Caco-2 (cell line): Measurements from ENCODE around the gene BTNL9. TPM values are rescaled to one million over a fixed set of nuclear protein-coding genes. Genes with fewer than 3 reads are reported as not detected.
"Not testable (repeated sequence)": the region's sequence is repeated elsewhere in the genome, so short reads cannot be mapped to it uniquely, and the experiment has no call there.

Experiments
- BruUV-seq: library from RNA; stranded (reverse); fragments of 400-500 nt; replicated peaks from 2 replicates; lab custom pipeline; 2021; lab: Mats Ljungman, UMichigan
- CTCF ChIA-PET: fragments of 300-600 bp; sonication (Branson Sonifier 250); formaldehyde crosslinking; loops from one replicate; lab custom pipeline; 2022; ENCODE audit warnings: antibody characterized with exemption; lab: Charles Lee
- POLR2A ChIA-PET: fragments of 300-600 bp; sonication (Branson Sonifier 250); formaldehyde crosslinking; loops from one replicate; lab custom pipeline; 2022; ENCODE audit warnings: antibody characterized with exemption; lab: Charles Lee
- DNase-seq, 2 experiments: peaks; one replicate each; pipeline versions ENCODE4 v3.0.0 to v3.0.0-alpha.2; 2020 to 2022
- H3K27me3 ChIP-seq: replicated peaks from 2 replicates; pipeline ENCODE4 v1.6.0; 2011; ENCODE audit warnings: low read length; ENCODE audit not compliant: control insufficient read depth, insufficient read depth
- H3K36me3 ChIP-seq: 2 replicates; pipeline ENCODE4 v1.5.1; 2011; ENCODE audit warnings: low read length; ENCODE audit not compliant: control insufficient read depth, insufficient read depth
- H3K4me1 ChIP-seq: fragments of 250-450 bp; sonication (Bioruptor Pico); 2 replicates; pipeline ENCODE4 v1.5.1; 2020; ENCODE audit warnings: mild to moderate bottlenecking
- H3K4me3 ChIP-seq: 2 replicates; pipeline ENCODE4 v1.5.1; 2011; ENCODE audit warnings: low read depth, mild to moderate bottlenecking, control low read depth, low read length
- H3K9me3 ChIP-seq: fragments of 250-450 bp; sonication (Bioruptor Pico); 2 replicates; pipeline ENCODE4 v1.5.1; 2020; ENCODE audit warnings: mild to moderate bottlenecking, moderate library complexity
- H3K27ac Mint-ChIP-seq: one replicate; pipeline ENCODE4 v1.8.0; 2022; ENCODE audit warnings: mixed read lengths; ENCODE audit not compliant: unreplicated experiment
- H3K27me3 Mint-ChIP-seq: one replicate; pipeline ENCODE4 v1.8.0; 2022; ENCODE audit warnings: mixed read lengths; ENCODE audit not compliant: insufficient read depth, unreplicated experiment
- H3K36me3 Mint-ChIP-seq: one replicate; pipeline ENCODE4 v1.8.0; 2022; ENCODE audit warnings: mild to moderate bottlenecking, mixed read lengths; ENCODE audit not compliant: insufficient read depth, unreplicated experiment
- H3K4me1 Mint-ChIP-seq: one replicate; pipeline ENCODE4 v1.8.0; 2022; ENCODE audit warnings: low read depth, mixed read lengths; ENCODE audit not compliant: unreplicated experiment
- H3K4me3 Mint-ChIP-seq: one replicate; pipeline ENCODE4 v1.8.0; 2022; ENCODE audit warnings: mild to moderate bottlenecking, moderate library complexity, mixed read lengths; ENCODE audit not compliant: unreplicated experiment
- H3K9me3 Mint-ChIP-seq: one replicate; pipeline ENCODE4 v1.8.0; 2022; ENCODE audit warnings: mixed read lengths; ENCODE audit not compliant: unreplicated experiment
- intact Hi-C: fragments of 100-400 bp; cut with micrococcal nuclease; formaldehyde crosslinking; loops from one replicate; pipeline ENCODE4 v1.10.0; 2022; ENCODE audit not compliant: unreplicated experiment
- total RNA-seq: library from RNA; stranded (reverse); gene quantifications from 2 replicates; pipeline ENCODE4 v1.2.3, GENCODE V29; 2022
- TF ChIP-seq, protein P1 (sequence below), 2 experiments: fragments of 200-600 bp in 1 of 2; IDR thresholded peaks; 1 replicate in 1 of 2; 2 replicates in 1 of 2; pipeline versions ENCODE4 v1.5.1 to v1.8.0; 2011 to 2022; ENCODE audit warnings: antibody characterized with exemption in 1 of 2, control low read depth in 1 of 2, inconsistent platforms in 1 of 2, low read depth in 1 of 2, low read length in 1 of 2, mild to moderate bottlenecking in 1 of 2, moderate library complexity in 1 of 2; ENCODE audit not compliant: insufficient read depth in 1 of 2, severe bottlenecking in 1 of 2, unreplicated experiment in 1 of 2

Gene BTNL9
- total RNA-seq, 1 experiment from 2014 or later = 8.4 TPM

DNA sequence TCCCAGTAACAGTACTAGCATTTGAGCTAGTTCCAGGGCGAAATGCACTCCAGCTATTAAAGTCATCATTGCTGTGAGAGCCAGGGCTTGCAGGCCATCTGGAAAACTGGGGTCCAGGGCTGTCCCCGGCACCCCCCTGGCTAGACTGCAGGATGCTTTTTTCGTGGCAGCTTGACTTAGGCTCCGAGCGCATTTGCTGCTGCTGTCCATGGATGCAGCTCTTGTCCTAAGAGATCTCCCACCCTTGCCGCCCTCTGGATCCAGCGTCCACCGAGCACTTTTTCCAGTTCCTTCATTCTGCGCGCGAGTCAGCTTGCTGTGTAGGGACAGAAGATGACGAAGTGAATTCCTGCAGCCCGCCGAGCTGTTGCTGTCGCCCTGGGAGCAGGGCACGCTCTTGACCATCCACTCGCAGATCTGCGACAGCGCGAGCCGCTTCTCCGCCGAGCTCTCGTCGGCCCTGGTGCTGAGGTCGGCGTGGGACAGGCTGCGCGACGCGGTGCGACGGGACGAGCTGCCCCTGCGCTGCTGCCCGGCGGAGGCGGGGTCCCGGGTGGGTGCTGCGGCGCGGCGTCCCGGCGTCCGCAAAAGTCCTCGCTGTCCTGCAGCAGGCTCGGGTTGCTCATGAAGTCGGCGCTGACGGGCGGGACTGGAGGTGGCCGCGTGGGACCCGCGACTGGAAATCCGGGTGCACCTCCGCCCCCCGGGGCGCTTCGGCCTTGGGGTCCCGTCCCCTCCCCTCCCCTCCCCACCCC is 60.2 kb downstream of the BTNL9 start:
- intact Hi-C loops = no loop called here

DNA sequence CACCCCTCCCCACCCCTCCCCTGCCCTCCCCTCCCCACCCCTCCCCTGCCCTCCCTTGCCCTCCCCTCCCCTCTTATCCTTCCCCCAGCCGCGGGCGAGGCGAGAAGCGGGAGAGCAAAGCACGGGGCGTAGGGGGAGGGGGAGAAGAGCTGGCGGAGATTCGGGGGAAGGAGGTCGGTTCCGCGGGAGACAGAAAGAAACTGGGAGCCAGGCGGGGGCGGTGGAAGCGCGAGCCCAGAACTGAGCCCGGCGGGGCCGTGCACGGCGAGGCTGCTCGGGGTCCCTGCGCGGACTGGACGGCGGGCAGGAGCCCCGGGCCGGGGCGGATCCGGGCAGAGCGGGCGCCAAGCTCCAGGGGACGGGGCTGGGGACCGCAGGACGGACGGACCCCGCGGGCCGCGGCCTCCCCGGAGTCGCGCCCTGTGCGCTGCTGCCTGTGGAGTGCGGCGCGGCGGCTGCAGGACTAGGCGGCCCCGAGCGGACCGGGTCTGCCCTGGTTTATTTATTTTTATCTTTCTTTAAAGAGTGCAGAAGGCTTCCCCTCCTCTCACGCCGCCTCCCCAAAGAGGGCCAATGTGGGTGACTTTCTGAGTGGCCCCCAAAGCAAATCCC is 61.1 kb downstream of the BTNL9 start:
- DNase-seq, BruUV-seq, CTCF ChIA-PET, POLR2A ChIA-PET, H3K36me3 Mint-ChIP-seq, H3K9me3 Mint-ChIP-seq, H3K9me3 ChIP-seq, H3K27me3 ChIP-seq, intact Hi-C loops, H3K4me3 ChIP-seq, H3K4me3 Mint-ChIP-seq, H3K27ac Mint-ChIP-seq, H3K4me1 Mint-ChIP-seq, H3K4me1 ChIP-seq, H3K36me3 ChIP-seq: not testable (repeated sequence)
- peaks cover 12% of the 10 kb centered on the region for H3K27me3 Mint-ChIP-seq

More for the DNA sequence above, 60.2 kb downstream of the BTNL9 start:
- no TSS peak for BruUV-seq
- ChIA-PET CTCF (no interaction called here), POLR2A (no interaction called here)
- Mint-ChIP-seq H3K36me3 (no peaks in the 10 kb centered on the region), H3K27ac (no peak overlapping the region), H3K4me1 (peaks cover 6% of the 10 kb centered on the region), H3K4me3 (peak overlapping the region; percentile 67), H3K9me3 (no peaks in the 10 kb centered on the region), H3K27me3 (peaks cover 9% of the 10 kb centered on the region)
- H3K4me1 ChIP-seq = no peaks in the 10 kb centered on the region
- H3K27me3 ChIP-seq = peaks cover 6% of the 10 kb centered on the region
- DNase-seq = peak in 1 of 2 experiments; percentile 22
- TF ChIP-seq, protein P1, sequence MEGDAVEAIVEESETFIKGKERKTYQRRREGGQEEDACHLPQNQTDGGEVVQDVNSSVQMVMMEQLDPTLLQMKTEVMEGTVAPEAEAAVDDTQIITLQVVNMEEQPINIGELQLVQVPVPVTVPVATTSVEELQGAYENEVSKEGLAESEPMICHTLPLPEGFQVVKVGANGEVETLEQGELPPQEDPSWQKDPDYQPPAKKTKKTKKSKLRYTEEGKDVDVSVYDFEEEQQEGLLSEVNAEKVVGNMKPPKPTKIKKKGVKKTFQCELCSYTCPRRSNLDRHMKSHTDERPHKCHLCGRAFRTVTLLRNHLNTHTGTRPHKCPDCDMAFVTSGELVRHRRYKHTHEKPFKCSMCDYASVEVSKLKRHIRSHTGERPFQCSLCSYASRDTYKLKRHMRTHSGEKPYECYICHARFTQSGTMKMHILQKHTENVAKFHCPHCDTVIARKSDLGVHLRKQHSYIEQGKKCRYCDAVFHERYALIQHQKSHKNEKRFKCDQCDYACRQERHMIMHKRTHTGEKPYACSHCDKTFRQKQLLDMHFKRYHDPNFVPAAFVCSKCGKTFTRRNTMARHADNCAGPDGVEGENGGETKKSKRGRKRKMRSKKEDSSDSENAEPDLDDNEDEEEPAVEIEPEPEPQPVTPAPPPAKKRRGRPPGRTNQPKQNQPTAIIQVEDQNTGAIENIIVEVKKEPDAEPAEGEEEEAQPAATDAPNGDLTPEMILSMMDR (IDR thresholded peaks at IDR 0.05; ENCODE audit: insufficient read depth in 1 of 2, low read depth in 1 of 2, low read length in 1 of 2, severe bottlenecking in 1 of 2, unreplicated experiment in 1 of 2) = no peak
- H3K9me3 ChIP-seq = no peaks in the 10 kb centered on the region
- H3K4me3 ChIP-seq = peak overlapping the region; percentile 21
- H3K36me3 ChIP-seq = no peaks in the 10 kb centered on the region

DNA sequence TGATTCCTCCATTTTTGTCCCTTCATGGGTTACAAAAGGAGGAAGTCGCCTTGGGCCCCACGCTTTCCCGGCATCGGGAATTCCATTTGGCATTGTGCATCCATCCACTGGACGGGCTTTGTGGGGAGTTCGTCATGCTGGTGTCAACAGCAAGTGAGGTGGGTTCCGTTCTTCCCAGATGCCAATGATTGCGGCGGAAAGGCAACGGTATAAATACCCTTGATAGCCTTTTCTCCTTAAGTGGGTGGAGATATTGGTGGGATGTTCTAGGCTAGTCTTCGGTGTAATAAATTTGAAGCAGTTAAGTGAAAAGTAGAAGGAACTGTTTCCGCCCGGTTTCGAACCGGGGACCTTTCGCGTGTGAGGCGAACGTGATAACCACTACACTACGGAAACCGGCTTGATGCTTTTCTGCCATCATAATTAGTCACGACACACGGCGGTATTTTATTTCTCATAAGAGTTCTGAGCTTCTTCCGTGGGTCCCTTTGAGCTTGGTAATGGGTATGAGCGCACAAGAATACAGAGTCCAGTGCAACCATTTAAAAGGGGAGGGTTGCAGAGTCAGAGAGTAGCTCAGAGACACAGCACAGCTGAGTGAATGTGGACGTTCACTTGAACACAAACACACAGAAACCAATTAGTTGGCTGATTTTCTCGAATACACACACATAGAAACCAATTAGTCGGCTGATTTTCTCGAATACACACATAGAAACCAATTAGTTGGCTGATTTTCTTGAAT is 62.0 kb downstream of the BTNL9 start:
- H3K9me3 Mint-ChIP-seq, POLR2A ChIA-PET, H3K4me1 ChIP-seq, intact Hi-C loops, H3K9me3 ChIP-seq, H3K27ac Mint-ChIP-seq, BruUV-seq, H3K4me1 Mint-ChIP-seq, DNase-seq, H3K27me3 ChIP-seq, H3K36me3 Mint-ChIP-seq, CTCF ChIA-PET, H3K36me3 ChIP-seq, H3K4me3 ChIP-seq, H3K4me3 Mint-ChIP-seq: not testable (repeated sequence)
- peaks cover 12% of the 10 kb centered on the region for H3K27me3 Mint-ChIP-seq

DNA sequence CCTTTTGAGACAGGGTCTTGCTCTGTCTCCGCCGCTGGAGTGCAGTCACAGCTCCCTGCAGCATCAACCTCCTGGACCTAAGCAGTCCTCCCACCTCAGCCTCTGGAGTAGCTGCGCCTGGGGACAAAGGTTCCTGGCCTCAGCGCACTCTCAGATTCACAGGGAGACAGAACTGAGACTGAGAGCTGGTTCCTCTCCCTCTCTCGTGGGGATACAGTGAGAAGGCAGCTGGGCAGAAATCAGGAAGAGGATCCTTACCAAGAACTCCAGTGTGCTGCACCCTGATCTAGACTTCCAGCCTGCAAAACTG is 64.1 kb downstream of the BTNL9 start:
- H3K27me3 ChIP-seq, BruUV-seq, H3K9me3 Mint-ChIP-seq, H3K4me1 Mint-ChIP-seq, H3K36me3 ChIP-seq, H3K4me3 ChIP-seq, H3K36me3 Mint-ChIP-seq, DNase-seq, CTCF ChIA-PET, H3K27ac Mint-ChIP-seq, intact Hi-C loops, H3K9me3 ChIP-seq, POLR2A ChIA-PET, H3K4me1 ChIP-seq: not testable (repeated sequence)
- Mint-ChIP-seq H3K27me3 (peaks cover 12% of the 10 kb centered on the region), H3K4me3 (peak overlapping the region; percentile 39)

DNA sequence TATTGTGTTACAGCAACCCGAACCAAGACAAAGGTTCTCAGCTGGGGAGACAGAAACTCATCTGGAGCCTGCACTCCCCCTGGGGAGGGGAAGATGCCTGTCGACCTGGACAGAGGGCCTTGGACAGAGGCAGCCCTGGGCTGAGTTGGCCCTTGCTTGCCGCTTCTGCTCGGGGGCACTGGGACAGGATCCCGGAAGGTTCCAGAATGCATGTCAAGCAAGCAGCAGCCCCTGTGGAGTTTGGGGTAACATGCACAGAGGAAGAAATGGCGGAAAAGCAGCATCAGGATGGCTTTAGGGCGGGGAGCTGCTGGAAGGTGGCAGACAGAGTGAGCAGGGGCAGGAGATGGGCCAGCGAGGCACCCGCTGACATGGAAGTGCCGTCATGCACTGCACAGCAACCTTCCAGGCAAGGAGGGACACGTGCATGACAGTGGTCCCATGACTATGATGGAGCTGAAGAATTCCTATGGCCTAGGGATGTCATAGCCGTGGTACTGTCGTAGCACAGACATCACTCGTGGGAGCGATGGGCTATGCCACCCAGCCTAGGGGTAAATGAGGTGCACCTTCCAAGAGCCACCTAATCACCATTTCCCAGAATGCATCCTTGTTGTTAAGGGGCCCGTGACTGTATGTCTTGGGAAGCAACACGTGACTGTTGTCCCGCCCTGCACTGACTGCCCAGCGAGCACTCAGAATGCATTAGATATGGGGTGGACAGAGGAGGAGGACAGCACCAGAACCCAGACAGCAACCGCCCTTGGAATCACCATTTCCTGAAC is 64.7 kb downstream of the BTNL9 start:
- intact Hi-C loops = loop anchor here (5.0 kb wide), 1 partner anchor 237 kb away; no protein-coding TSS in a partner anchor
- H3K9me3 ChIP-seq, H3K4me3 ChIP-seq, H3K4me1 Mint-ChIP-seq, H3K27ac Mint-ChIP-seq, H3K9me3 Mint-ChIP-seq, CTCF ChIA-PET, POLR2A ChIA-PET, DNase-seq, H3K36me3 ChIP-seq, H3K27me3 ChIP-seq, H3K4me3 Mint-ChIP-seq, BruUV-seq, H3K36me3 Mint-ChIP-seq, H3K4me1 ChIP-seq, H3K27me3 Mint-ChIP-seq: not testable (repeated sequence)
